Panc1 (cell line): ENCODE results near the gene TAPBP.

Experiments
- POLR2AphosphoS5 ChIP-seq: IDR thresholded peaks from 2 replicates; pipeline ENCODE4 v1.6.1; 2012; ENCODE audit warnings: mild to moderate bottlenecking, low read depth, low read length, moderate library complexity
- TCF7L2 ChIP-seq: IDR thresholded peaks from 2 replicates; pipeline ENCODE4 v1.6.1; 2011; ENCODE audit warnings: mild to moderate bottlenecking, low read depth, low read length, inconsistent platforms
- TF ChIP-seq, protein P1 (sequence below): fragments of 450-650 bp; IDR thresholded peaks from 2 replicates; pipeline ENCODE4 v1.5.1; 2017; ENCODE audit warnings: mild to moderate bottlenecking
- TF ChIP-seq, protein P2 (sequence below), 2 experiments: IDR thresholded peaks; 2 replicates each; pipeline ENCODE4 v1.6.1; 2011 to 2012; ENCODE audit warnings: low read depth in 2 of 2, control low read depth in 1 of 2, low read length in 1 of 2, mild to moderate bottlenecking in 1 of 2, moderate library complexity in 1 of 2; ENCODE audit not compliant: insufficient read depth in 1 of 2

DNA sequence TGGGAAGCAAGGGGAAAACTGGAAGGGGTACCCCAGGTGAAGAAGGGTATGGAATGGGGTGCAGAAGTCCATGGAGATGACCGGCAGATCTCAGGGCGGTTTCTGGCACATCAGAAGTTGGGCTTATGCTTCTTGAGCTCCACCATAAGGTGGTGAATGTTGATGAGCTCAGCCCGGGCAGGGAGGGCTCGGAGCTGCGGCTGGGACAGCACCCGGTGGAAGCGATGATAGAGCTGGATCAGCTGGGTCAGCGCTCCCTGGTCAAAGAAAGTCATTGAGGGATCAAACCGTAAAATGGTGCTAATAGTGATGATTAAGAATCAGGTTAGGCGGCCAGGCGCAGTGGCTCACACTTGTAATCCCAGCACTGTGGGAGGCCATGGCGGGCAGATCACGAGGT, 63.1 kb downstream of the TAPBP start:
- no peak for TF ChIP-seq POLR2AphosphoS5
- TF ChIP-seq, protein P1, sequence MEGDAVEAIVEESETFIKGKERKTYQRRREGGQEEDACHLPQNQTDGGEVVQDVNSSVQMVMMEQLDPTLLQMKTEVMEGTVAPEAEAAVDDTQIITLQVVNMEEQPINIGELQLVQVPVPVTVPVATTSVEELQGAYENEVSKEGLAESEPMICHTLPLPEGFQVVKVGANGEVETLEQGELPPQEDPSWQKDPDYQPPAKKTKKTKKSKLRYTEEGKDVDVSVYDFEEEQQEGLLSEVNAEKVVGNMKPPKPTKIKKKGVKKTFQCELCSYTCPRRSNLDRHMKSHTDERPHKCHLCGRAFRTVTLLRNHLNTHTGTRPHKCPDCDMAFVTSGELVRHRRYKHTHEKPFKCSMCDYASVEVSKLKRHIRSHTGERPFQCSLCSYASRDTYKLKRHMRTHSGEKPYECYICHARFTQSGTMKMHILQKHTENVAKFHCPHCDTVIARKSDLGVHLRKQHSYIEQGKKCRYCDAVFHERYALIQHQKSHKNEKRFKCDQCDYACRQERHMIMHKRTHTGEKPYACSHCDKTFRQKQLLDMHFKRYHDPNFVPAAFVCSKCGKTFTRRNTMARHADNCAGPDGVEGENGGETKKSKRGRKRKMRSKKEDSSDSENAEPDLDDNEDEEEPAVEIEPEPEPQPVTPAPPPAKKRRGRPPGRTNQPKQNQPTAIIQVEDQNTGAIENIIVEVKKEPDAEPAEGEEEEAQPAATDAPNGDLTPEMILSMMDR, result no peak
- TF ChIP-seq, protein P2, sequence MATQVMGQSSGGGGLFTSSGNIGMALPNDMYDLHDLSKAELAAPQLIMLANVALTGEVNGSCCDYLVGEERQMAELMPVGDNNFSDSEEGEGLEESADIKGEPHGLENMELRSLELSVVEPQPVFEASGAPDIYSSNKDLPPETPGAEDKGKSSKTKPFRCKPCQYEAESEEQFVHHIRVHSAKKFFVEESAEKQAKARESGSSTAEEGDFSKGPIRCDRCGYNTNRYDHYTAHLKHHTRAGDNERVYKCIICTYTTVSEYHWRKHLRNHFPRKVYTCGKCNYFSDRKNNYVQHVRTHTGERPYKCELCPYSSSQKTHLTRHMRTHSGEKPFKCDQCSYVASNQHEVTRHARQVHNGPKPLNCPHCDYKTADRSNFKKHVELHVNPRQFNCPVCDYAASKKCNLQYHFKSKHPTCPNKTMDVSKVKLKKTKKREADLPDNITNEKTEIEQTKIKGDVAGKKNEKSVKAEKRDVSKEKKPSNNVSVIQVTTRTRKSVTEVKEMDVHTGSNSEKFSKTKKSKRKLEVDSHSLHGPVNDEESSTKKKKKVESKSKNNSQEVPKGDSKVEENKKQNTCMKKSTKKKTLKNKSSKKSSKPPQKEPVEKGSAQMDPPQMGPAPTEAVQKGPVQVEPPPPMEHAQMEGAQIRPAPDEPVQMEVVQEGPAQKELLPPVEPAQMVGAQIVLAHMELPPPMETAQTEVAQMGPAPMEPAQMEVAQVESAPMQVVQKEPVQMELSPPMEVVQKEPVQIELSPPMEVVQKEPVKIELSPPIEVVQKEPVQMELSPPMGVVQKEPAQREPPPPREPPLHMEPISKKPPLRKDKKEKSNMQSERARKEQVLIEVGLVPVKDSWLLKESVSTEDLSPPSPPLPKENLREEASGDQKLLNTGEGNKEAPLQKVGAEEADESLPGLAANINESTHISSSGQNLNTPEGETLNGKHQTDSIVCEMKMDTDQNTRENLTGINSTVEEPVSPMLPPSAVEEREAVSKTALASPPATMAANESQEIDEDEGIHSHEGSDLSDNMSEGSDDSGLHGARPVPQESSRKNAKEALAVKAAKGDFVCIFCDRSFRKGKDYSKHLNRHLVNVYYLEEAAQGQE (IDR thresholded peaks at IDR 0.05; ENCODE audit: insufficient read depth in 1 of 2, low read depth in 2 of 2, low read length in 1 of 2), result no peak
- TF ChIP-seq TCF7L2, result no peak
